Measurements from ENCODE around the gene PCMT1.

Gene PCMT1

DNA sequence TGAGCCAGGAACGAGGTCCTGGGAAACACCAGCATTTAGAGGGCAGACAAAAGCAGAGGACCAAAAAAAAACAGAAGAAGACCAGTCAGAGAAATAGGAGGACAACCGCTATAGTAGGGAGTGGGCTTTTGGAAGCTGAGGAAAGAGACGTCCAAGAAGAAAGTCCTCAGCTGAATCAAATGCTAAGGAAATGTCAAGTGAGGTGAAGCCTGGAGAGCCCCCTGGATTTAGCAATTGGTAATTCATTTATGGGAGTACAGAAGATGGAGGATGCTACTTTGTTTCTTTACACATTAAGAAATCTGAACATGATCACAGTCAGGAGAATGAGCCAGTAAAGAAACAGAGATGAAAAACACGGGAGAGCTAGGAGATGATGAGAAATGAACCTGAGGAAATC lies 73.5 kb downstream of the PCMT1 start:
- Histone ChIP-seq H3K9me3 (ENCODE audit: insufficient read depth, low read length) (no peaks in the 10 kb centered on the region), H3K9ac (ENCODE audit: insufficient read length, low read depth) (no peak overlapping the region), H3K4me3 (ENCODE audit: insufficient read length, low read depth) (no peak overlapping the region), H3K4me1 (ENCODE audit: insufficient read depth, insufficient read length) (no peaks in the 10 kb centered on the region), H3K36me3 (ENCODE audit: insufficient read depth, insufficient read length, low read length) (no peaks in the 10 kb centered on the region), H3K27me3 (ENCODE audit: insufficient read depth, insufficient read length) (no peaks in the 10 kb centered on the region)
- TF ChIP-seq SUZ12 (IDR thresholded peaks at IDR 0.05; ENCODE audit: extremely low read depth, insufficient read depth, insufficient read length) (no peak), ZNF274 (IDR thresholded peaks at IDR 0.05; ENCODE audit: low read depth, low read length) (no peak), YY1 (IDR thresholded peaks at IDR 0.05; ENCODE audit: insufficient read depth, insufficient read length) (no peak)
- no peak for DNase-seq (ENCODE audit: low read depth, low spot score)

GRCh38 chr6:149825292-149825691 lies 75.8 kb downstream of the PCMT1 start:
- H3K4me3 ChIP-seq (ENCODE audit: insufficient read length, low read depth) = no peak overlapping the region
- no peaks in the 10 kb centered on the region for H3K36me3 ChIP-seq (ENCODE audit: insufficient read depth, insufficient read length, low read length)
- TF ChIP-seq ZNF274 (IDR thresholded peaks at IDR 0.05; ENCODE audit: low read depth, low read length) (no peak), YY1 (IDR thresholded peaks at IDR 0.05; ENCODE audit: insufficient read depth, insufficient read length) (no peak), SUZ12 (IDR thresholded peaks at IDR 0.05; ENCODE audit: extremely low read depth, insufficient read depth, insufficient read length) (no peak)
- H3K9ac ChIP-seq (ENCODE audit: insufficient read length, low read depth) = no peak overlapping the region
- no peaks in the 10 kb centered on the region for H3K4me1 ChIP-seq (ENCODE audit: insufficient read depth, insufficient read length)
- no peak for DNase-seq (ENCODE audit: low read depth, low spot score)
- H3K9me3 ChIP-seq (ENCODE audit: insufficient read depth, low read length) = no peaks in the 10 kb centered on the region
- no peaks in the 10 kb centered on the region for H3K27me3 ChIP-seq (ENCODE audit: insufficient read depth, insufficient read length)

- H3K4me3 ChIP-seq (ENCODE audit: insufficient read length, low read depth) = no peak overlapping the region
These were observed 81.3 kb downstream of the PCMT1 start for GRCh38 chr6:149830731-149831307.

DNA sequence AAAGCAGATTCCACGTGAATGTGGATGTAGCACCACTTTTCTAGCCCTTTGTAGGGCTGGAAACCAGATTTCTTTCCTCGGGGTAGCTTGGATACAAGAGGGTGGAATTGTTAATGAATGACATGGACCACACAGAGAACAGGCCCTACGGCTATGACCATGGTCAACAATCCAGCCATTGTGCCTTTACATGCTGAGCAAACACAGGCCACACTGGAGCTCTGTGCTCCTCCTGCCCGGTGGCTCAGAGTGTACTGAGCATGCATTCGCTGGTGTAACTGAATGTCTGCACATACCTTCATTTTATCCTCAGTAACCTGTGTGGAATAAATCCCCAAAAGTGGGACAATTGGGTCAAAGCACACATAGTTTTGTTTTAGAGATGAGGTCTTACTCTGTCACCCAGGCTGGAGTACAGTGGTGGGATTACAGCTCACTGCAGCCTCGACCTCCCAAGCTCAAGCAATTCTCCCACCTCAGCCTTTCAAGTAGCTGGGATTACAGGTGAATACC lies 81.8 kb downstream of the PCMT1 start:
- TF ChIP-seq SUZ12 (IDR thresholded peaks at IDR 0.05; ENCODE audit: extremely low read depth, insufficient read depth, insufficient read length) = no peak
- no peak for TF ChIP-seq YY1 (IDR thresholded peaks at IDR 0.05; ENCODE audit: insufficient read depth, insufficient read length)
- no peak for TF ChIP-seq ZNF274 (IDR thresholded peaks at IDR 0.05; ENCODE audit: low read depth, low read length)
- Histone ChIP-seq H3K36me3 (ENCODE audit: insufficient read depth, insufficient read length, low read length) (no peaks in the 10 kb centered on the region), H3K9me3 (ENCODE audit: insufficient read depth, low read length) (no peaks in the 10 kb centered on the region), H3K27me3 (ENCODE audit: insufficient read depth, insufficient read length) (no peaks in the 10 kb centered on the region), H3K4me3 (ENCODE audit: insufficient read length, low read depth) (no peak overlapping the region), H3K4me1 (ENCODE audit: insufficient read depth, insufficient read length) (no peaks in the 10 kb centered on the region), H3K9ac (ENCODE audit: insufficient read length, low read depth) (no peak overlapping the region)
- no peak for DNase-seq (ENCODE audit: low read depth, low spot score)

More at GRCh38 chr6:149830731-149831307, 81.3 kb downstream of the PCMT1 start:
- DNase-seq (ENCODE audit: low read depth, low spot score) = no peak
- H3K27me3 ChIP-seq (ENCODE audit: insufficient read depth, insufficient read length) = no peaks in the 10 kb centered on the region
- no peak for TF ChIP-seq YY1 (IDR thresholded peaks at IDR 0.05; ENCODE audit: insufficient read depth, insufficient read length)
- no peak for TF ChIP-seq ZNF274 (IDR thresholded peaks at IDR 0.05; ENCODE audit: low read depth, low read length)
- no peak for TF ChIP-seq SUZ12 (IDR thresholded peaks at IDR 0.05; ENCODE audit: extremely low read depth, insufficient read depth, insufficient read length)
- H3K9me3 ChIP-seq (ENCODE audit: insufficient read depth, low read length) = no peaks in the 10 kb centered on the region
- H3K4me1 ChIP-seq (ENCODE audit: insufficient read depth, insufficient read length) = no peaks in the 10 kb centered on the region
- H3K36me3 ChIP-seq (ENCODE audit: insufficient read depth, insufficient read length, low read length) = no peaks in the 10 kb centered on the region
- H3K9ac ChIP-seq (ENCODE audit: insufficient read length, low read depth) = no peak overlapping the region

- Histone ChIP-seq H3K27me3 (ENCODE audit: insufficient read depth, insufficient read length) (no peaks in the 10 kb centered on the region), H3K9me3 (ENCODE audit: insufficient read depth, low read length) (no peaks in the 10 kb centered on the region), H3K4me1 (ENCODE audit: insufficient read depth, insufficient read length) (no peaks in the 10 kb centered on the region), H3K4me3 (ENCODE audit: insufficient read length, low read depth) (no peak overlapping the region), H3K9ac (ENCODE audit: insufficient read length, low read depth) (no peak overlapping the region), H3K36me3 (ENCODE audit: insufficient read depth, insufficient read length, low read length) (no peaks in the 10 kb centered on the region)
- DNase-seq (ENCODE audit: low read depth, low spot score) = no peak
- no peak for TF ChIP-seq SUZ12 (IDR thresholded peaks at IDR 0.05; ENCODE audit: extremely low read depth, insufficient read depth, insufficient read length)
- no peak for TF ChIP-seq ZNF274 (IDR thresholded peaks at IDR 0.05; ENCODE audit: low read depth, low read length)
- TF ChIP-seq YY1 (IDR thresholded peaks at IDR 0.05; ENCODE audit: insufficient read depth, insufficient read length) = no peak
These were observed 84.1 kb downstream of the PCMT1 start for GRCh38 chr6:149833651-149834050.

- H3K4me3 ChIP-seq (ENCODE audit: insufficient read length, low read depth) = no peak overlapping the region
- H3K9ac ChIP-seq (ENCODE audit: insufficient read length, low read depth) = no peak overlapping the region
- no peaks in the 10 kb centered on the region for H3K27me3 ChIP-seq (ENCODE audit: insufficient read depth, insufficient read length)
- H3K9me3 ChIP-seq (ENCODE audit: insufficient read depth, low read length) = no peaks in the 10 kb centered on the region
- TF ChIP-seq ZNF274 (IDR thresholded peaks at IDR 0.05; ENCODE audit: low read depth, low read length) (no peak), YY1 (IDR thresholded peaks at IDR 0.05; ENCODE audit: insufficient read depth, insufficient read length) (no peak), SUZ12 (IDR thresholded peaks at IDR 0.05; ENCODE audit: extremely low read depth, insufficient read depth, insufficient read length) (no peak)
- H3K4me1 ChIP-seq (ENCODE audit: insufficient read depth, insufficient read length) = no peaks in the 10 kb centered on the region
- no peaks in the 10 kb centered on the region for H3K36me3 ChIP-seq (ENCODE audit: insufficient read depth, insufficient read length, low read length)
- peak; percentile 32 for DNase-seq (ENCODE audit: low read depth, low spot score)
These were observed 85.3 kb downstream of the PCMT1 start for GRCh38 chr6:149834513-149835481.
